OCI-LY1 (cell line): Measurements from ENCODE around the gene FILIP1.
A peak's percentile ranks its signal among the peaks of the same experiment; 100 is the strongest.

Experiments
- H2AFZ ChIP-seq: fragments of 200-600 bp; sonication (generic), shearing (Covaris generic); 2 replicates; pipeline ENCODE4 v1.6.0; 2014; ENCODE audit warnings: antibody characterized with exemption, mild to moderate bottlenecking, low read length
- H3F3A ChIP-seq: fragments of 200-600 bp; sonication (generic), shearing (Covaris generic); 2 replicates; pipeline ENCODE4 v1.6.0; 2014; ENCODE audit warnings: mild to moderate bottlenecking, antibody characterized with exemption, low read length, moderate library complexity; ENCODE audit not compliant: insufficient read depth
- H3K27ac ChIP-seq: fragments of 200-600 bp; sonication (generic); 2 replicates; pipeline ENCODE4 v1.5.1; 2014; ENCODE audit warnings: low read length, mixed run types, mild to moderate bottlenecking, low read depth; ENCODE audit not compliant: poor library complexity, severe bottlenecking
- H3K27me3 ChIP-seq: fragments of 200-600 bp; sonication (generic); 2 replicates; pipeline ENCODE4 v1.6.0; 2014; ENCODE audit warnings: antibody characterized with exemption, mild to moderate bottlenecking, low read length, moderate library complexity; ENCODE audit not compliant: insufficient read depth
- H3K36me3 ChIP-seq: fragments of 200-600 bp; sonication (generic); 2 replicates; pipeline ENCODE4 v1.6.1; 2014; ENCODE audit warnings: mild to moderate bottlenecking, antibody characterized with exemption, low read length, moderate library complexity, mixed read lengths; ENCODE audit not compliant: insufficient read depth
- H3K4me1 ChIP-seq: fragments of 200-600 bp; sonication (generic); 2 replicates; pipeline ENCODE4 v1.5.1; 2014; ENCODE audit warnings: mild to moderate bottlenecking, low read length, moderate library complexity; ENCODE audit not compliant: insufficient read depth, severe bottlenecking
- H3K4me2 ChIP-seq: fragments of 200-600 bp; sonication (generic), shearing (Covaris generic); 2 replicates; pipeline ENCODE4 v1.6.1; 2014; ENCODE audit warnings: low read length
- H3K4me3 ChIP-seq: fragments of 200-600 bp; sonication (generic); 2 replicates; pipeline ENCODE4 v1.5.1; 2014; ENCODE audit warnings: low read length, low read depth, mild to moderate bottlenecking, mixed read lengths; ENCODE audit not compliant: poor library complexity, severe bottlenecking
- H3K79me2 ChIP-seq: fragments of 200-600 bp; shearing (Covaris generic); 2 replicates; pipeline ENCODE4 v1.6.1; 2016; ENCODE audit warnings: mixed run types, low read length, mixed read lengths; ENCODE audit not compliant: insufficient read depth
- H3K9ac ChIP-seq: fragments of 200-600 bp; sonication (generic), shearing (Covaris generic); 2 replicates; pipeline ENCODE4 v1.6.1; 2014; ENCODE audit warnings: mild to moderate bottlenecking, low read length, mixed read lengths
- H3K9me2 ChIP-seq: fragments of 200-600 bp; sonication (generic), shearing (Covaris generic); 2 replicates; pipeline ENCODE4 v1.6.1; 2014; ENCODE audit warnings: low read depth, mild to moderate bottlenecking, low read length, mixed read lengths
- H3K9me3 ChIP-seq: fragments of 200-600 bp; shearing (Covaris generic); 2 replicates; pipeline ENCODE4 v1.6.1; 2014; ENCODE audit warnings: low read length, mixed read lengths
- H4K20me1 ChIP-seq: fragments of 200-600 bp; sonication (generic), shearing (Covaris generic); 2 replicates; pipeline ENCODE4 v1.6.0; 2016; ENCODE audit warnings: mild to moderate bottlenecking, low read length; ENCODE audit not compliant: insufficient read depth
- EZH2 ChIP-seq: fragments of 200-600 bp; sonication (generic), shearing (Covaris generic); IDR thresholded peaks from 2 replicates; pipeline ENCODE4 v1.8.0; 2017; ENCODE audit warnings: borderline replicate concordance, mixed run types, mild to moderate bottlenecking, antibody characterized with exemption, low read length, moderate library complexity, mixed read lengths
- TF ChIP-seq, protein P1 (sequence below): fragments of 200-600 bp; sonication (generic), shearing (Covaris generic); IDR thresholded peaks from 2 replicates; pipeline ENCODE4 v1.5.1; 2017; ENCODE audit warnings: mild to moderate bottlenecking, antibody characterized with exemption, low read length, moderate library complexity, mixed read lengths

FILIP1 gene

GRCh38 chr6:75282706-75283105 lies 210.9 kb downstream of the FILIP1 start:
- no peak for TF ChIP-seq EZH2
- TF ChIP-seq, protein P1, sequence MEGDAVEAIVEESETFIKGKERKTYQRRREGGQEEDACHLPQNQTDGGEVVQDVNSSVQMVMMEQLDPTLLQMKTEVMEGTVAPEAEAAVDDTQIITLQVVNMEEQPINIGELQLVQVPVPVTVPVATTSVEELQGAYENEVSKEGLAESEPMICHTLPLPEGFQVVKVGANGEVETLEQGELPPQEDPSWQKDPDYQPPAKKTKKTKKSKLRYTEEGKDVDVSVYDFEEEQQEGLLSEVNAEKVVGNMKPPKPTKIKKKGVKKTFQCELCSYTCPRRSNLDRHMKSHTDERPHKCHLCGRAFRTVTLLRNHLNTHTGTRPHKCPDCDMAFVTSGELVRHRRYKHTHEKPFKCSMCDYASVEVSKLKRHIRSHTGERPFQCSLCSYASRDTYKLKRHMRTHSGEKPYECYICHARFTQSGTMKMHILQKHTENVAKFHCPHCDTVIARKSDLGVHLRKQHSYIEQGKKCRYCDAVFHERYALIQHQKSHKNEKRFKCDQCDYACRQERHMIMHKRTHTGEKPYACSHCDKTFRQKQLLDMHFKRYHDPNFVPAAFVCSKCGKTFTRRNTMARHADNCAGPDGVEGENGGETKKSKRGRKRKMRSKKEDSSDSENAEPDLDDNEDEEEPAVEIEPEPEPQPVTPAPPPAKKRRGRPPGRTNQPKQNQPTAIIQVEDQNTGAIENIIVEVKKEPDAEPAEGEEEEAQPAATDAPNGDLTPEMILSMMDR = no peak
- Histone ChIP-seq H2AFZ (no peak overlapping the region), H3K9me2 (no peaks in the 10 kb centered on the region), H3K27ac (no peak overlapping the region), H3K79me2 (peaks cover 74% of the 10 kb centered on the region), H3K9me3 (no peaks in the 10 kb centered on the region), H3K4me3 (peak overlapping the region; percentile 95), H3F3A (no peaks in the 10 kb centered on the region), H3K9ac (peak overlapping the region; percentile 89), H3K27me3 (no peaks in the 10 kb centered on the region), H3K4me1 (peaks cover 65% of the 10 kb centered on the region), H3K36me3 (no peaks in the 10 kb centered on the region), H3K4me2 (peak overlapping the region; percentile 86), H4K20me1 (no peaks in the 10 kb centered on the region)

GRCh38 chr6:75281653-75282052 lies 211.9 kb downstream of the FILIP1 start:
- Histone ChIP-seq H3K9ac (peak overlapping the region; percentile 41; the same call in 1 of the 2 replicates), H3K4me3 (peak overlapping the region; percentile 38), H4K20me1 (no peaks in the 10 kb centered on the region), H3K27me3 (no peaks in the 10 kb centered on the region), H3K27ac (no peak overlapping the region), H3K4me2 (peak overlapping the region; percentile 62), H3K9me3 (no peaks in the 10 kb centered on the region), H3K4me1 (peaks cover 55% of the 10 kb centered on the region), H2AFZ (no peak overlapping the region), H3K9me2 (no peaks in the 10 kb centered on the region), H3K79me2 (peaks cover 84% of the 10 kb centered on the region), H3K36me3 (no peaks in the 10 kb centered on the region), H3F3A (no peaks in the 10 kb centered on the region)
- TF ChIP-seq, protein P1 = no peak
- TF ChIP-seq EZH2 = no peak

DNA sequence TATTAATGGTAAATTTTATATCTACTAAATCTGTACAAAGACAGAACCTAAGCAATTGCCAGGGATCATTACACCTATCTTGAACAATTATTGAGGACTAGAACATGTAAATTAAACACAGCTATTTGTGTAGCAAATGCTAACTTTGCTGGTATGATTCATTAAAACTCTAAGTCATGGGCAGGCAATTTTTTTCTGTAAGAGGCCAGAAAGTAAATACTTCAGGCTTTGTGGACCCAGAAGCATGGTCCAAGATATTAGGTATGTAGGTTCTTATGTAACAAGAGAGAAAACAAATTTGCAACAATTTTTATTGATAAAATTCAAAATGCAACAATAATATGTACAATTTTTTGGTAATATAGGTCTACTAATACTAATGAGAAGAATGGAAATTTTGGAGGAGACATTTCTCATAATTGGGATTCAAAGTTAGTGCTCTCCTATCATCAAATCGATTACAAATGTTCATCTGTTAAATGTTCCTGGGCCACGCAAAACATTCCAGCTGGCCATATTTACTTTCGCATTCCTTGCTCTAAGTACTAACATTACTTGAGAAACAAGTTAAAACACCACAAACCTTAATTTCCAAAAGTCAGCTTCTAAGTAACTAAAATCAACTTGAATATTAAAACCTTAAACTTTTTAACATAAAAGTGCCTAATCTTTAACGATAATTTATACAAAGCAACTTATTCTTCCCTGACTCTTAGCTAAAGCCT lies 213.3 kb downstream of the FILIP1 start:
- Histone ChIP-seq H2AFZ (no peak overlapping the region), H3K27ac (no peak overlapping the region), H3K9me2 (no peaks in the 10 kb centered on the region), H3K79me2 (peaks cover 89% of the 10 kb centered on the region), H3K9me3 (no peaks in the 10 kb centered on the region), H4K20me1 (no peaks in the 10 kb centered on the region), H3K4me2 (peak overlapping the region; percentile 4; the same call in 1 of the 2 replicates), H3K4me3 (no peak overlapping the region), H3F3A (no peaks in the 10 kb centered on the region), H3K9ac (no peak overlapping the region), H3K4me1 (peaks cover 42% of the 10 kb centered on the region), H3K36me3 (peaks cover 6% of the 10 kb centered on the region; the same call in 1 of the 2 replicates), H3K27me3 (no peaks in the 10 kb centered on the region)
- TF ChIP-seq, protein P1 = no peak
- TF ChIP-seq EZH2 = no peak
